K562 (cell line): ENCODE results near the gene PARD3B. TPM values are rescaled to one million over a fixed set of nuclear protein-coding genes. Genes with fewer than 3 reads are reported as not detected.

Source experiments
- ATAC-seq: fragments of 200-7000 bp; cut with Tn5 transposase; 3 replicates; pipeline ENCODE4 v1.9.1; 2020; ENCODE audit warnings: moderate library complexity
- BruUV-seq: library from RNA; stranded (reverse); fragments of 400-500 nt; replicated peaks from 2 replicates; lab custom pipeline; 2021; lab: Mats Ljungman, UMichigan
- CTCF ChIA-PET: fragments of 300-600 bp; formaldehyde crosslinking; extraction: SDS; loops from one replicate; lab custom pipeline; 2021; ENCODE audit warnings: low intra/inter-chr PET ratio; lab: Yijun Ruan, JAX
- POLR2A ChIA-PET: fragments of 300-600, 350-650 bp; sonication (Branson Sonifier 250); formaldehyde crosslinking; extraction: SDS; loops from one replicate; lab custom pipeline; 2021; ENCODE audit warnings: antibody characterized with exemption, inconsistent platforms; lab: Yijun Ruan, JAX
- DNase-seq, 4 experiments: peaks; one replicate each; pipeline versions ENCODE4 v3.0.0 to v3.0.0-alpha.2; 2011 to 2018; ENCODE audit warnings: low spot score in 3 of 4, mixed read lengths in 3 of 4; ENCODE audit errors: extremely low read depth in 1 of 4
- FAIRE-seq: peaks from 2 replicates; lab custom pipeline; 2011; peaks lifted over from hg19 to GRCh38; lab: Jason Lieb, UNC
- H2AFZ ChIP-seq: 2 replicates; pipeline ENCODE4 v1.6.0; 2011; ENCODE audit warnings: low read depth, low read length, control low read depth, inconsistent platforms
- H3K27ac ChIP-seq: fragments of 200-600 bp; 3 replicates; pipeline ENCODE4 v1.8.0; 2011; ENCODE audit warnings: low read depth, mild to moderate bottlenecking, control low read depth, inconsistent platforms, low read length, moderate library complexity, mixed read lengths; ENCODE audit errors: extremely low read depth
- H3K27me3 ChIP-seq, 2 experiments: fragments of 300-600 bp in 1 of 2; 2 replicates in 1 of 2; 3 replicates in 1 of 2; pipeline versions ENCODE4 v1.6.0 to v1.8.0; 2011; ENCODE audit warnings: inconsistent platforms in 2 of 2, low read length in 2 of 2, mild to moderate bottlenecking in 1 of 2, mixed read lengths in 1 of 2, moderate library complexity in 1 of 2; ENCODE audit not compliant: control insufficient read depth in 2 of 2, insufficient read depth in 2 of 2
- H3K36me3 ChIP-seq: fragments of 300-600 bp; 3 replicates; pipeline ENCODE4 v1.8.0; 2011; ENCODE audit warnings: mild to moderate bottlenecking, low read length, inconsistent platforms; ENCODE audit not compliant: control insufficient read depth, insufficient read depth
- H3K4me1 ChIP-seq, 2 experiments: fragments of 200-600 bp in 1 of 2; replicated peaks in 1 of 2; 2 replicates in 1 of 2; 3 replicates in 1 of 2; pipeline versions ENCODE4 v1.5.1 to v1.8.0; 2011; ENCODE audit warnings: inconsistent platforms in 2 of 2, low read length in 2 of 2, mild to moderate bottlenecking in 1 of 2, mixed read lengths in 1 of 2, moderate library complexity in 1 of 2; ENCODE audit not compliant: control insufficient read depth in 2 of 2, insufficient read depth in 2 of 2
- H3K4me2 ChIP-seq: 2 replicates; pipeline ENCODE4 v1.6.1; 2011; ENCODE audit warnings: low read length, control low read depth, inconsistent platforms, mixed read lengths; ENCODE audit not compliant: insufficient read depth
- H3K4me3 ChIP-seq: fragments of 200-600 bp; sonication (generic), shearing (Covaris generic); 2 replicates; pipeline ENCODE4 v1.5.1; 2016; ENCODE audit warnings: control low read depth, inconsistent platforms
- H3K79me2 ChIP-seq: fragments of 200-600 bp; 3 replicates; pipeline ENCODE4 v1.8.0; 2011; ENCODE audit warnings: low read length, inconsistent platforms; ENCODE audit not compliant: control insufficient read depth, insufficient read depth
- H3K9ac ChIP-seq, 2 experiments: 2 replicates each; pipeline versions ENCODE4 v1.6.0 to v1.6.1; 2011; ENCODE audit warnings: low read depth in 2 of 2, low read length in 2 of 2, control low read depth in 1 of 2, inconsistent platforms in 1 of 2, mild to moderate bottlenecking in 1 of 2, mixed read lengths in 1 of 2; ENCODE audit not compliant: insufficient read depth in 1 of 2
- H3K9me1 ChIP-seq: one replicate; pipeline ENCODE4 v1.6.0; 2011; ENCODE audit warnings: inconsistent platforms, mild to moderate bottlenecking, low read length, moderate library complexity; ENCODE audit not compliant: control insufficient read depth, insufficient read depth
- H3K9me3 ChIP-seq: replicated peaks from 2 replicates; pipeline ENCODE4 v1.5.1; 2011; ENCODE audit warnings: low read depth, low read length, inconsistent platforms; ENCODE audit not compliant: control insufficient read depth, insufficient read depth
- H4K20me1 ChIP-seq: replicated peaks from 2 replicates; pipeline ENCODE4 v1.6.1; 2011; ENCODE audit warnings: low read length, inconsistent platforms, mixed read lengths; ENCODE audit not compliant: control insufficient read depth, insufficient read depth
- FOXA3 ChIP-seq, 2 experiments: fragments of 450-650 bp in 1 of 2; sonication (generic) in 1 of 2; formaldehyde crosslinking; IDR thresholded peaks in 1 of 2; conservative IDR thresholded peaks in 1 of 2; 2 replicates each; pipeline versions ENCODE4 v1.4.0 to v1.8.0; 2020 to 2022; ENCODE audit warnings: mild to moderate bottlenecking in 2 of 2, missing genetic modification reagents in 1 of 2
- SMAD2 ChIP-seq: fragments of 150-350 bp; IDR thresholded peaks from 2 replicates; pipeline ENCODE4 v1.6.1; 2014; ENCODE audit warnings: low read depth, mild to moderate bottlenecking, low read length
- TEAD4 ChIP-seq, 2 experiments: sonication (generic) in 1 of 2; formaldehyde crosslinking in 1 of 2; IDR thresholded peaks; 2 replicates each; pipeline versions ENCODE4 v1.6.1 to v1.8.0; 2012 to 2022; ENCODE audit warnings: borderline replicate concordance in 1 of 2, inconsistent platforms in 1 of 2, low read length in 1 of 2, mild to moderate bottlenecking in 1 of 2, missing genetic modification reagents in 1 of 2
- ZFPM2 ChIP-seq: fragments of 250-450 bp; sonication (Bioruptor Pico); IDR thresholded peaks from 2 replicates; pipeline ENCODE4 v1.5.1; 2022; ENCODE audit warnings: mild to moderate bottlenecking
- WGBS: fragments of 100-300 bp; shearing (Covaris generic); methylation state at CpG from one replicate; pipeline ENCODE4 v1.1.6; 2016; ENCODE audit warnings: low coverage, mixed read lengths; ENCODE audit not compliant: insufficient coverage; ENCODE audit errors: missing lambda C conversion rate; 5-methylcytosine and 5-hydroxymethylcytosine counted together
- in situ Hi-C: fragments of 300-500 bp; cut with MboI; formaldehyde crosslinking; loops from 4 replicates; pipeline ENCODE4 v1.15.0; 2018; ENCODE audit warnings: inconsistent platforms, mixed read lengths
- intact Hi-C: fragments of 100-400 bp; cut with micrococcal nuclease; formaldehyde crosslinking; loops from 2 replicates; pipeline ENCODE4 v1.14.2; 2022
- polyA plus RNA-seq, 8 experiments: library from polyadenylated mRNA; depleted of rRNA in 4 of 8; stranded (reverse) in 5 of 8; unstranded in 3 of 8; fragments of >200 nt; fragmentation: Nextera tagmentation in 2 of 8; fragmentation: Illumina TruSeq in 1 of 8; extraction: Ambion mirVana in 2 of 8; extraction: Trizol in 1 of 8; gene quantifications; 2 replicates each; pipeline versions ENCODE4 v1.2.1 to v1.2.3, GENCODE V29; 2011 to 2014; ENCODE audit warnings: inconsistent platforms in 1 of 8, missing spikeins in 1 of 8
- total RNA-seq, 7 experiments: library from RNA; depleted of rRNA in 6 of 7; stranded (reverse); fragments of >200 nt in 6 of 7; fragmentation: Illumina TruSeq in 2 of 7; extraction: Trizol in 2 of 7; gene quantifications; 2 replicates each; pipeline versions ENCODE4 v1.2.1 to v1.2.3, GENCODE V29; 2011 to 2021; ENCODE audit warnings: low replicate concordance in 1 of 7
- TF ChIP-seq, protein P1 (sequence below): sonication (generic); formaldehyde crosslinking; IDR thresholded peaks from 2 replicates; pipeline ENCODE4 v1.8.0; 2022; ENCODE audit warnings: mild to moderate bottlenecking, missing genetic modification reagents
- TF ChIP-seq, protein P2 (sequence below): fragments of 450-650 bp; IDR thresholded peaks from one replicate; pipeline ENCODE4 v1.6.1; 2018; ENCODE audit warnings: mild to moderate bottlenecking, moderate library complexity; ENCODE audit not compliant: partially characterized antibody
- TF ChIP-seq, protein P3 (sequence below): fragments of 450-650 bp; formaldehyde crosslinking; IDR thresholded peaks from 2 replicates; pipeline ENCODE4 v1.4.0; 2020; ENCODE audit warnings: mild to moderate bottlenecking

The PARD3B gene
- total and polyA plus RNA-seq, 9 of the 15 experiments (the other 6 are each of a cell fraction or from before 2014, with no cell fraction given) = 0.15 to 3.0 (median 1.1) TPM

DNA sequence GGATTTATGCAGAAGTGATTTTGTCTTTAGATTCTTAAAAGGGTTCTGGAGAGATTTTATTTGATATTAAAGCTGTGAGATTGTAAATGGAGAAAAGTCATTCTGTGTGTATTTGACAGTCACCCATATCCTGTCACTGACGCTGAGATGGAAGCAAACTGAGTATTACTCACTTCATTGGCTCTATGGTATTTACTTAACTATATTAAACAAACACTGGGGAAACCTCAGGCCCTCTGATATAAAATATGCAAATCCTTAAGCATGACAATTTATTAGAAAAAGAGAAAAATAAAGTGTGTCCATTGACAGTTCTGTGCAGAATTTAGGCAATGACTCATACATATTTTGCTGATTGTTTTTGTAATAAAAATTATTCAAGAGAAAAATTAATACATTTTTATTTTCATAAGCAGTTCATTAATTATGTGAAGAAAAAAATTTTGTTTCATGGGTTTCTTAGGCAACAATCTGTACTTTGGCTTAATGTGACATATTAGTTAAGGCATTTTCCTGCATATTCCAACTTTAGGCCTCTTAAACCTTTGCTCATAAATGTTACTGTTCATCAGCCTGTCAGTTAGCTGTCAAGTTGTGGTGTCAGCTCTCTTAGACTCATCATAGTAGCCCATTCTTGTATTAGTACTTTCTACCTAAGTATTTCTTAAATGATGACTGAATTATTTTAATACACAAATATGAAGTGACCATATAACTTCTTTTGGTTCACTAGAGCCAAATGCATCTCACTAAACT is 99.9 kb downstream of the PARD3B start:
- no peaks in the 10 kb centered on the region for H3K27me3 ChIP-seq
- H3K9ac ChIP-seq = no peak overlapping the region
- in situ Hi-C loops = no loop called here
- CTCF ChIA-PET = no interaction called here
- 18% methylated on average over 1 of the region's 1 CpG for WGBS
- no peaks in the 10 kb centered on the region for H3K79me2 ChIP-seq
- BruUV-seq = no TSS peak
- DNase-seq (no peak), ATAC-seq (no peak), FAIRE-seq (no peak)
- H3K9me1 ChIP-seq = no peaks in the 10 kb centered on the region
- no peak overlapping the region for H2AFZ ChIP-seq
- intact Hi-C loops = no loop called here
- no peaks in the 10 kb centered on the region for H3K9me3 ChIP-seq
- no peak overlapping the region for H3K4me2 ChIP-seq
- H3K4me3 ChIP-seq = no peak overlapping the region
- POLR2A ChIA-PET = no interaction called here
- no peaks in the 10 kb centered on the region for H3K36me3 ChIP-seq
- TF ChIP-seq, protein P1, sequence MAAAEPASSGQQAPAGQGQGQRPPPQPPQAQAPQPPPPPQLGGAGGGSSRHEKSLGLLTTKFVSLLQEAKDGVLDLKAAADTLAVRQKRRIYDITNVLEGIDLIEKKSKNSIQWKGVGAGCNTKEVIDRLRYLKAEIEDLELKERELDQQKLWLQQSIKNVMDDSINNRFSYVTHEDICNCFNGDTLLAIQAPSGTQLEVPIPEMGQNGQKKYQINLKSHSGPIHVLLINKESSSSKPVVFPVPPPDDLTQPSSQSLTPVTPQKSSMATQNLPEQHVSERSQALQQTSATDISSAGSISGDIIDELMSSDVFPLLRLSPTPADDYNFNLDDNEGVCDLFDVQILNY (CRISPR knock-in tag) = no peak
- TF ChIP-seq, protein P2, sequence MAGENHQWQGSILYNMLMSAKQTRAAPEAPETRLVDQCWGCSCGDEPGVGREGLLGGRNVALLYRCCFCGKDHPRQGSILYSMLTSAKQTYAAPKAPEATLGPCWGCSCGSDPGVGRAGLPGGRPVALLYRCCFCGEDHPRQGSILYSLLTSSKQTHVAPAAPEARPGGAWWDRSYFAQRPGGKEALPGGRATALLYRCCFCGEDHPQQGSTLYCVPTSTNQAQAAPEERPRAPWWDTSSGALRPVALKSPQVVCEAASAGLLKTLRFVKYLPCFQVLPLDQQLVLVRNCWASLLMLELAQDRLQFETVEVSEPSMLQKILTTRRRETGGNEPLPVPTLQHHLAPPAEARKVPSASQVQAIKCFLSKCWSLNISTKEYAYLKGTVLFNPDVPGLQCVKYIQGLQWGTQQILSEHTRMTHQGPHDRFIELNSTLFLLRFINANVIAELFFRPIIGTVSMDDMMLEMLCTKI = no peak
- 0 out of 4 replicates have a peak, but pooled peaks of 1 of the 2 experiments have one; percentile 25 for TF ChIP-seq FOXA3 (CRISPR knock-in tag; conservative IDR thresholded peaks at IDR 0.05 in 1 of 2, IDR thresholded peaks at IDR 0.05 in 1 of 2)
- no peak for TF ChIP-seq ZFPM2 (CRISPR knock-in tag)
- TF ChIP-seq, protein P3, sequence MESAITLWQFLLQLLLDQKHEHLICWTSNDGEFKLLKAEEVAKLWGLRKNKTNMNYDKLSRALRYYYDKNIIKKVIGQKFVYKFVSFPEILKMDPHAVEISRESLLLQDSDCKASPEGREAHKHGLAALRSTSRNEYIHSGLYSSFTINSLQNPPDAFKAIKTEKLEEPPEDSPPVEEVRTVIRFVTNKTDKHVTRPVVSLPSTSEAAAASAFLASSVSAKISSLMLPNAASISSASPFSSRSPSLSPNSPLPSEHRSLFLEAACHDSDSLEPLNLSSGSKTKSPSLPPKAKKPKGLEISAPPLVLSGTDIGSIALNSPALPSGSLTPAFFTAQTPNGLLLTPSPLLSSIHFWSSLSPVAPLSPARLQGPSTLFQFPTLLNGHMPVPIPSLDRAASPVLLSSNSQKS (CRISPR knock-in tag) = no peak
- no peak for TF ChIP-seq SMAD2
- no peak for TF ChIP-seq TEAD4 (IDR thresholded peaks at IDR 0.05; ENCODE audit: low read length)
- TF ChIP-seq TEAD4 (CRISPR knock-in tag; IDR thresholded peaks at IDR 0.05; ENCODE audit: borderline replicate concordance) = no peak
- H3K27ac ChIP-seq = no peak overlapping the region
- H3K4me1 ChIP-seq = no peaks in the 10 kb centered on the region
- H4K20me1 ChIP-seq = no peaks in the 10 kb centered on the region
